A172 (cell line): ENCODE measurements around the gene REN. TPM values are rescaled to one million over a fixed set of nuclear protein-coding genes. Genes with fewer than 3 reads are reported as not detected.

Experiments used
- DNase-seq: peaks from one replicate; pipeline ENCODE4 v3.0.0-alpha.2; 2015; ENCODE audit warnings: low spot score
- total RNA-seq: library from RNA; depleted of rRNA; stranded (reverse); fragments of >200 nt; shearing (Covaris generic); gene quantifications from 2 replicates; pipeline ENCODE4 v1.2.3, GENCODE V29; 2014; rRNA removed

The REN gene
- total RNA-seq: 0.62 TPM in 1 of 2 replicates, not detected in the other

DNA sequence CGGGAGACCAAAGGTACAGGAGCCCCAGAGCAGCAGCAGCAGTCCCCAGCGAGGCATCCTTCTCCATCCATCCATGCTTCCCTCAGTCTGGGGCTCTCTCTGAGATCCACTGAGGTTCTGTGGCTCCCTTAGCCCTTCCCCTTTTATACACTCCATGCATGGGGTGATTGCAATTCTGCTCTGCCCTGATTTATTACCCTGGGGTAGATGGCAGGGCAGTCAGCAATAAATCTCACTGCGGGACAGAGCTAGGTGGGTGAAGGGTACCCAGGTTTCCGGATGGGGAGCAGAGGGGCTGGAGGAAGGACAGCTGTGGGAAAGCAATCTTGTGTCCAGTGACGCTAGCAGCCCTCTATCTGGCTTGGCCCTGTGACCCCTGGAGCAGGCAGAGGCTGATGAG, at the start of gene REN:
Gene REN, minus strand, starts transcription at position 119 of the 400 bp plus-strand sequence. Its CDS starts 44 bp downstream, at position 75.
- no peak for DNase-seq

DNA sequence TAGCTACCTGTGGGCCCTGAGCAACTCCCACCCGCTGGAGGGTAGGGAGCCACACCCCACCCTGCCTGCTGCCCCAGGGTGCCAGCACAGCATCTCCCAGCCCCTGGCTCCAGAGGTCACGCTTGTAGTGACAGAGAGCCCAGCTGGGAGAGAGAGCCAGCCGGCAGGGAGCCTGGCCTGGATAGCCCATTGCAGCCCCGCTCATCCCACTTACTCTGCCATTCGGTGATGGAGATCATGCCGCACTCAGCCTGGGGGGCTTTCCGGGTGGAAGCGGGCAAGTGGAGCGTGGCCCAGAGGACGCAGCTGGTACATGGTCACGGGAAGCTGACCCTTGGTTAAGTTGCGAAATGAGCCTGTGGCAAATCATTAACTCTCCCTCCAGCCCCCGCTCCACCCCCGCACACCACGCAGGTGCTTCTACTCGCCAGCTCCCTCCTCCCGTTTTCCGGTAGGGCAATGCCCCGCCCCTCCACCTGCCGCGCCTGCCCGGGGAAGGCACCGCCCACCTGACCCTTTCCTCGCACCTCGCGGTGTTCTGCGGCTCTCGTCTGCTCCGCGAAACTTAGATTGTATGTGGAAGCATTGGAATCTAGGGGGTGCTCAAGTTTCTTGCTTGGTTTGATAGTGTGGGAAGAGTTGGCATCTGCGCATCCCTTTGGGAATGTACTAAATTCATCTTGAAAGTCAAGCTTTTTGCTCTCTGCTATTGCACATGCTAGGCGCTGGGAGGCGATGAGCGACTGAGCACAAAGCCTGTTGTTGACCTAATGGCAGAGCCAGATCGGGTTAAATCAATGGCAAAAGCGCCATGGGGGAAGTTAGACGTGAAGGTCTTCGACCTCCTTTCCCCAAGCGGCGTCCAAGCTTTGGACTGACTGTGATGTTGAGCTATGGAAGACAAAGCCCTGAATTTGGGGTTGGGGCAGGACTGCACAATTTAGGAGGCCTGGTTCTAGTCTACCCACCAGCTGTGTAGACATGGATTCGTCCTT, 47.8 kb upstream of the REN start, which contains the start of gene GOLT1A:
Gene GOLT1A, minus strand, starts transcription at position 321 of the 995 bp plus-strand sequence. Its CDS starts 82 bp downstream, at position 239.
- DNase-seq: no peak

DNA sequence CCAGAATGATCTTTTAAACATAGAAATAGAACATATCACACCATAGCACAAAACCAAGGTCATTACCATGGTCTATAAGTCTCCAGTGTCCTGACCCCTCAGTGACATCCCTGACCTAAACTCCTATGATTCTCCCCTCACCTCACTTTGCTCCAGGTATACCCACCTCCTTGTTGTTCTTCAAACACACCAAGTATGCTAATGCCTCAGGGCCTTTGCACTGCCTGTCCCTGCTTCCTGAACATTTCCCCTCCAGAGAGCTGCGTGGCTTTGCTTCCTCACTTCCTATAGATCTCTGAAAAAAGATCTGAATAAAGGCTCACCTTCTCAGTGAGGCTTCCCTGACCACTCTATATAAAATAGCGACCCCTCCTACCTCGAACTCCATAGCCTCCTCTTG, 46.6 kb upstream of the REN start:
- no peak for DNase-seq

DNA sequence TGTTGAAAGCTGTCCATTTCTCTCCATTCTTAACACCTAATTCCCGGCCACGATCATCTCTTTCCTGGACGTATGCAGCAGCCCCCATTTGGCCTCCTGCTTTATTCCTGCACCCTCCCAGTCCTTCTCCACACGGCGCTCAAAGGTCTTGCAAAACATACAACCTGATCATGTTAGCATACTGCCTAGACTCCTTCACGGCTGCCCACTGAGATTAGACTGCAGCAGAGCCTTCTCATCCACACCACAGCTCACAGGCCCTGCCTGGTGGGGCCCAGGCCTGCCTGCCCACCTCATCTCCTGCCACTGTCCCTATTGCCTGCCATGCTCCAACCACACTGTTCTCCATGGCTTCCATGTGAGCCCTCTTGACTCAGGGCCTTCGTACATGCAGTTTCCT, 44.9 kb upstream of the REN start:
- no peak for DNase-seq

DNA sequence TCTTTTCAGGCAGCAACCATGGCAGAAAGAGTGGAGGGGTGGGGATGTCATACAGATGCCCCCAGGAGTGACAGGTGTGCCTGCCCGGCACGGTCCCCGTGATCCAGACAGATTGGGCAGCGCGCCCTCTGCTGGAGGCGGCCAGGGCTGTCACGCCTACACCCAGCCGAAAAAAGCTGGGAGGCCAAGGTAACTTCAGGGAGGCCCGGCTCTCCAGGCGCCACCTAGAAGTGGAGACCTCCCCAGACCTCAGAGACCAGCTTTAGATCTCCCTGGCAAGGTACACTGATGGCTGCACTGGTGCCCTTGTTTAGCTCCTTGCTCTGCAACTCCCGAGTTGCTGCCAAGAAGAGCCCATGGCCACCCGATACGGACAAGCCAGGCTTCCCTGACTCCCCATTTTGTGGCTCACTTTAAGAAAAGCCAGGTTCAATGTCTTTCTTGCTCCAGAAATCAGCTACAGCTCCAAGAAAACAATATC, 41.0 kb upstream of the REN start:
- DNase-seq: peak; percentile 31

DNA sequence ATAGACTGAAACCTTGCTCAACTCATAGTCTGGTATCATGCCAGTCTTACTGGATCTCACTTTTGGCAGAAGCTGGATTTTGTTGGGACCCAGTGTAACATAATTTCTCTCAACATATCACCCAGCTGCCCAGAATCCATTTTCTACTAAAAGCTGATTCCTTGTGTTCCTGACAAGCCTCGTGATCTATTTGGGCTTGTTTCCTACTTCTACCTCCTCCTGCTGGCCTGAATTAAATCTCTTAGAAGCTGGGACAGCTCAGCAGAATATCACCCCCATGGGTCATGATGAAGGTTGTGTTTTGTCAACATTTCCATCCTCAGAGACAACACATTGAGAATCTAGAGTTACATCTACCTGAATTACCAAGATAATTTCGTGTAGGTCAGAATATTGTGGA, 40.0 kb upstream of the REN start:
- DNase-seq: no peak

DNA sequence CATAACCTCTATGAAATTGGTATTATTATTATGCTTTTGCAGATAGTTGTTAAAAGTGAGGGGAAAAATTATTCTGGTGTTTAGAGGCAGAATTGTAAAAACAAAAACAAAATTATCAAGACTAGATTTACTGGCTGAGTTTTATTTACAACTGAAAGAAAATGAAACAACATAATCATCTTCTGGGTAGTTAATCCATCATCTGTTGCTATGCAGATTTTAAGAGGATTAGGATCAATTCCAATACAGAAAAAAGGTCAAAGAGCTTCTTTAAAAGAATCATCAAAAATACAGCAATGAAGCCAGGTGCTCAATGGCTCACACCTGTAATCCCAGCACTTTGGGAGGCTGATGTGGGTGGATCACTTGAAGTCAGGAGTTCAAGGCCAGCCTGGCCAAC, 39.3 kb upstream of the REN start:
- DNase-seq: no peak

DNA sequence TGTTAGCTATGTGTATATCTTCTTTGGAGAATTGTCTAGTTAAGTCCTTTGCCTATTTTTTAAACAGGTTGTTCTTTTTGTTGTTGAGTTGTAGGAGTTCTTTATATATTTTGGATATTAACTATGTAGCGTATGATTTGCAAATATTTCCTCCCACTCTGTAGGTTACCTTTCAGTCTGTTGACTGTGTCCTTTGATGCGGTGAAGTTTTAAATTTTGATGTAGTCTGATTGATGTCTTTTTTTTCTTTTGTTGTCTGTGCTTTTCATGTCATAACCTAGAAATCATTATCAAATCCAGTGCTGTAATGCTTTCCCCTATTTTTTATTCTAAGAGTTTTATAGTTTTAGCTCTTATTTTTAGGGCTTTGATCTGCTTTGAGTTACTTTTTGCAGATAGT, 38.8 kb upstream of the REN start:
- DNase-seq: no peak

DNA sequence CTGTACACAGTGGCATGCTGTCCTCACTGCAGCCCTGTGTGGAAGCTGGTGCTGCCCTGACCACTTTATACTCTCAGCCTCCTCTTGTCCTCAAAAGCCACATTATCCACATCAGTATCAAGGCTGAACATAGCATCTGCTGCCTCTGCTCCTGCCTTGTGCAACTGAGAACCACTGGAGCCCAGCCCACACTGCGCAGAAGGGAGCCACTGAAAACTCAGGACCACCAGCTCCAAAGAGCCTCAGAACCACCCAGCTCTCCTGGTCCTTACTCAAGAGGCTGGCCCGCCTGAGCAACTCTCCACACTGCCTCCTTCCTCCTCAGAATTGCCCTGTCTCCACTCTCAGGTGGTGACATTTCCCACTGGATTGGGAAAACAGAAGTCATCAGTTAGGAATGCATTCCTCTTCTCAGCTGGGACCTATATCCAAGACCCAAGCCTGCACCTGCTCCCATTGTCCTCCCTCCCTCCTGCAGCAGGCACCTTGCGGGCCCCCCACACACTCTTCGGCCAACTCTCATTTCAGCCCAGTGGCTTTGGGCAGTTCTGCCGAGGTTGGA, 37.1 kb upstream of the REN start:
- peak; percentile 53 for DNase-seq

DNA sequence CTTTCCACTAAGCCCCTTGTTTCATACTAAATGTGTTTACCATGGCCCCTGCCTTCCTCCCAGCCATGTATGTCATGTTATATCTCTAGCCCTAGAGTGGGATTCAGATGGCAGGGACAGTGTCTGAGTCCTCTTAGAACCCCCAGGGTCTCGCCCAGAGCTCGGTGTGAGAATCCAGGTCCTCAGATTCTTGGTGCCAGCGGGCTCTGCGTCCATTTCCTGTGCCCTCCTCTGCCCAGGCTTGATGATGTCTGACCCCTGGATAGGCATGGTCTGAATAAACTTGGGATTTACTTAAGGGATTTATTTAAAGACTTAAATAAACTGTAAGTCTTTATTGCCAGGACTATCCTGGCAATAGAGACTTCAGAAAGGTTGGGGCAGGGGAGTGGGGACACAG, 36.3 kb upstream of the REN start:
- DNase-seq: no peak

DNA sequence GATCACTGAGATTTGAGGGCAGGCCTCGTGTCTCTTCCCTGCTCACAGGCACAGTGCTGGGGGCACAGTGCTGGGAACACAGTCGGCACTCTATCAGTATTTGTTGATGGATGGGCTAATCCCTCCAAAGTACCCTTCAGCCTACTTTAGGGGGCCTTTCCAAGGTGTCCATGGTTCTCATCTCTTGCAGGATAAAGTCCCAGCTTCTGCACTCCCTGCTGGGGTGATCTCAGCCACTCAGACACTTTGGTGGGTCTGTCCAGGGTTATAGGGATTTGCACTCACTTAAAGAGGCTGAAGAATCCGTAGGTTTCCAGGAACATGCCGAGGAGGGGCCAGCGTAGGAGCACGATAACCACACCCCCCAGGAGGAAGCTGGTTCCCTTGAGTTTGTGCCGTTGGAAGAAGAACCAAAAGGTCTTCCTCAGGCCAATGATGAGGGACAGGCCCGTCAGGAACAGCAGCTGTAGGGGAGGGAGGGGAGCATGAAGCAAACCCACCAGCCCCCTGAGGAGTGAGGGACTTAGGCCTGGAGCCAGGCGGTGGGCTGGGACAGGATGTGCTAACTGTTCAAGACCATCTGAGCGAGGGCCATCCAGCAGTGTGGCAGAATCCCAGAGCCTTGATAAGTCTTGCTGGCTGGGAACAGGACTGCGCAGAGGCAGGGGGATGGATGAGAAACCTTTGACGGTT, 35.4 kb upstream of the REN start:
- DNase-seq: no peak

DNA sequence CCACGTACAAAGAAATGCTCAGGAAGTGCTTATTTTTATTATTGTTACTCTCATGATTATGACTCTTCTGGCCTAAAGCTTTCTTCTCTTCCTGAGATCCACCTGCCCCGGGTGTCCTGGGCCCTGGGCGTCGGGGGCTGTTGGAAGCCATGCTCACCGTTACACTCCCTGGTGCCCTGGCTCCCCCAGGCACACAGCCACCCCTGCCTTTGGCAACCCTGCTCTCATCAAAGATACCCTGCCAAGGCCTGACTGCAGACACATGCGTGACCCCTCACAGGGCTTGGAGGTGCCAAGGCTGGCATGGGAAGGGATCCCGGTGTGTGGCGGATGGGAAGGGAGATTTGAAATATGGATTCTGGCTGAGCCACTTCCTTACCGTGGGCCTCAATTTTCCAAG, 33.4 kb upstream of the REN start:
- no peak for DNase-seq

DNA sequence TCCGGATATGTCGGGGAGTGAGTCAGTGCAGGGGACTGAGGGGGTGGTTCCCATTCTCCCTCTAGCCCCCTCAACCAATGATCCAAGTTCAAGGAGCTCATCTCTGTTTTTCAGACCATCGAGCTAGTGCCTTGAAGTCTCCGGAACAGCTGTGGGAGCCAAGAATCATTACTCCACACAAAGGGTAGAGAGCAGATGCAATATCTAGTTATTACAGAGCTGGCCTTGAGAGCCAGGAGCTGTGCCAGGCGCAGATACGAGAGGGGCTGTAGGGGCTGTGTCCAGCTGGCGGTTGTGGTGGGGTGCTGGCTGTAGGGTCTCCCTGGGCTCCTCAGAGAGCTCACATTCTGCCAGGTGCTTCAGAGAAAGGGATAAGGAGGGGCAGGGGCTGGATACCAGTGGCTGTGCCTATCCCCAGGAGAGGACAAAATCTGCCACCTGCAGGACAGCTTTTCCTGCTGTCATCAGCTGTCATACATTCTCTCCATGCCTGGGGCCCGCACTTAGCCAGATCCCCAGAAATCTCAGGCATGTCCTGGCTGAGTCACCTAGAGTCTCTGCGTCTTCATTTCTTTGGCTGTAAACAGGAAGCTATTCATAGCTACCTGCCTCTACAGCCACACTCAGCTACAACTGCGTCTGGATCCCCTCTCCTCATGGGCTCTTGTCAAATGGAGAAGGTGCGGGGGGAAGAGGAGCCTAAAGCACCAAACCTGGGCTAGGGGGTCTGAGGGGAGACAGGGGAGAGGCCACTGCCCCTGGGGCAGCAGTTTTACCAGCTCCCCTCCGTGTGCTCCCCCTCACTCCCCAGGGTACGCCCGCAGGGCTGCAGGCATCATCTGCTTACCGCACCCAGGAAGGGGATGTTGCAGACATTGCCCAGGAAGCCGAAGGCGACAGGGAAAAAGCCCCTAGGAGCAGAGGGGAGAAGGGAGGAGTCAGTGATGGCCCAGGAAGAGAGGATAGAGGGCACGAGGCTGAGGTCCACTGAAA, 32.5 kb upstream of the REN start:
- DNase-seq: peak; percentile 94

DNA sequence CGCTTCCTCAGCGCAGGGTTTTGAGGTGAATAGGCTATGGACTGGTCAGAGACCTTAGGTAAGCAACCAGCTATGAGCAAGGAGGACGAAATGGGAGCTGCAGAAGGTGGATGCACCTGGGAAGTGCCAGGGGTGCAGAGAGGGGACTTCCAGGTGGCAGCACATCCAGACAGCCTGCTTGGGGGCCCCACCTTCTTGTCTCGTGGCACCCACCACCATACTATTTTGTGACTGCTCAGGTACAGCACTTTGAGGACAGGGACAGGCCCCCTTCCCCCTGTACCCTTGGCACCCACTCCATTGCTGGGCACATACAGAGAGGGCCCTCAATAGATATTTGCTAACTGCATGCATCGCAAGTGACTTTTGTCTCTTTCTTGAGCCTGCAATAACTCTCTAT, 30.9 kb upstream of the REN start:
- DNase-seq: no peak

DNA sequence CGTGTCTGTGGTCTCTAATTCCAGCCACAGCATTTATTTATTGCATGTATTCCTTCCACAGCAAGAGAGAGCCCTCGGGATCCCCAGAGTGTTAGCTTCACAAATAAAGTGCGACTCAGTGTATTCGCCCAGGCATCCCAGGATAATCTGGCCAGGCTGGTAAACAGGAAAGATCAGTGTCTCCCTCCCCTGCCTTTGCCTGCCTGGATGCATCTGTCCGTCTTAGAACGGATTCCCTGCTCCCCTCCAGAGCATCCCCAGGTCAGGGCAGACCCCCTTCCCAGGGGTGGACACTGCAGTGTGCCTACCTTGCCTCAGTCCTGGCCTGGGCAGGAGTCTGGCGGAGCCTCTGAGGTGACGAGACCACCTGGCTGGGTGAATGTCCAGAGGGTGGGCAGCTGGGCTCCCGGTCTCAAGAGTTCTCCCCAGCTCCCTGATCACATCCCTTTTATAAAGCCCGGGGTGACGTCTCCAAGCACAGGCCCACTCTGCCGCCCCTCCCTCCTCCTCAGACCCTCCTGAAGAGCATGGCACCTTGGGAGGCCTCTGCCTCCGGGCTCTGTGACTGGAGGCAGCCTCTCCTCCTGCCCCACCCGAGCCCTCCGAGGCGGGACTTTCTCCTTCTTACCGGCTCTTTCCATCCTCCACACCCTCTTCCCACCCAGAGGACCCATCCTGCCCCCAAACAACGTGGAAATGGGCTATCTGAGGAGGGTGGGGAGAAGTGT, 30.1 kb upstream of the REN start, which contains the start of gene KISS1:
Gene KISS1, minus strand, starts transcription at position 424 of the 728 bp plus-strand sequence. CDS start 3,615 bp downstream, outside the sequence.
- DNase-seq: no peak

DNA sequence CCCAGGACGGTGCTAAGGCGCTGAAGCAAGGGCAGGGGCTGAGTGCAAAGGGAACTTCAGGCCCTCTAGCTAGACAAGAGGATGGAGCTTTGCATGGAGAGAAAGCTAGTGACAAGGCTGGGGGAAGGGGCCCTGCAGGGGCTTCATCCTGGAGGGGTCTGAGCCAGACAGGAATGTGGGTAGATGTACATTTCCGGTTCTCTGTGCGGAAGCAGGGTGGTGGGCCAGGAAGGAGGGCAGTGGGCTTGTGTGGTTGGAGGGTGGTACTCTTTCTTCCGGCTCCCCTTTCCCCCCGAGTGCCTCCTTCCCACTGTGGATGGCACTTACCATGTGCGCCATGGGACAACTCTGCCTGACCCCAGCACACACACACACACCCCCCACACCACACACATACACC, 28.6 kb upstream of the REN start:
- no peak for DNase-seq

DNA sequence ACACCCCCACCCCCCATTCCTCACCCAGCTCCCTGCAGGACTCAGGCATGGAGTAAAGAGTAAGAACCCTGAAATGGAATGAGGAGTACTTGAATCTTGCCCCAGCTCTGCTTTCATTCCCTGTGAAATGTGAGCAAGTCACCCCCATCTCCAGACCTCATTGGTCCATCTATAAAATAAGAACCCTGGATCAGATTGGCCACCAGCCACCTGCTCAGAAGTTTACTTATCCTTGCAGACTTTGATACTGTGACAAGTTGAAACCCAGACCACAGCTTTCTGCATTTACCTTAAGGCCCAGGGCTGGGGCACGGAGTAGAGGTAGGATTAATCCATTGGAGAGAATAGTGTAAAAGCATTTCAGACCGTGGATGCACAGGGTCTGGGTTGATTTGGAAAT, 27.9 kb upstream of the REN start:
- DNase-seq: no peak

DNA sequence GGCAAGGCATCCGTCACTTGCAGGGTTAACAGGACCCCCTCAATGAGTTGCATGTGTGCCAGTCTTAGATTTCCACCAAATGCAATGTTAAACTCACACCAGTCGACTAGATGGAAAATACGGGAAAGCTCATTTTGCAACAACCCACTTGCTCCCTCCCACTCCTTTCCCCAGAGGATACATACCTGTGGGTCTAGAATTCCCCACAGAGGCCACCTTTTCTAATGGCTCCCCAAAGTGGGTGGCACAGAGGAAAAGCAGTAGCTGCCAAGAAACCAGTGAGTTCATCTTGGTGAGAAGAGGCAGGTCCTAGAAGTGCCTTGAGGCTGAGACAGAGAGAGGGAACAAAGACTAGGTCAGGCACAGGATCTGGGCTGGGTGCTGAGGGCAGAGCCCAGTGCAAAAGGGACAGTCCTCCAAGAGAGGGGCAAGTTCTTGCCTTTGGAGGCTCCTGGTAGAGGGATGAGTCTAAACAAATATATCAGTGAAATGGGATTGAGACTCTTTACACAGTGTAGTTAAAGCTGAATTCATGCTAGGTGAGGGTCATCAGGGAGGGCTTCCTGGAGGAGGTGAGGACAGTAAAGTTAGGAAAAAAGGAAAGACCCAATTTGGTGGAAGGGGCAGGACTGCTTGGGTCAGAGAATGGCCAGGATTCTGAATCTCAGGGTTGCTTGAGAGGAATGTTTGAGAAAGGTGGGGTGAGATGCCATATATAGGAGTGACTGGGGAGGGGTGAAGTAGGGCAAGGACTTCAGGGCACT, 26.6 kb upstream of the REN start:
- DNase-seq: no peak

DNA sequence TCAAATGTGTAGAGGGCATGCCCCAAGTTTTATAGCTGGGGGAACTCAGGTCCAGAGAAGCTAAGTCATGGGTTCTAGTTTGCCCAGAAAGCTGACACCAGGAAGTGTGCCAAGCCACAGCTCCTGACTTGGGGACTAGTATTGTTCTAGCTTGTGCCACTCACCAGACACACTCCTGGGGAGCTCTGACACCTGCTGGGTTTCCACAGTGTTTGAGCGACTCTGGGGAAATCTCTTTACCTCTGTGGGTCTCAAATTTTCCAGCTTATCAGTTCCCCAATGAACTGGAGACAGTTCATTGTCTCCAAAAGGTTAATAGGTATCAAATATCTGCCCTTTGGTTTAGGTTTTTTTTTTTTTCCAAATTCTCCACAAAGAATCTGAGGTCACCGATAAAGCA, 25.9 kb upstream of the REN start:
- DNase-seq: no peak
